ENCODE data around the gene PARN.
"Not testable (repeated sequence)": the region's sequence is repeated elsewhere in the genome, so short reads cannot be mapped to it uniquely, and the experiment has no call there.

- not testable (repeated sequence) for TF ChIP-seq CTCF, POLR2A (IDR thresholded peaks at IDR 0.05)
Measured at GRCh38 chr16:14636951-14637240, 6.8 kb upstream of the PARN start.
